ENCODE data around the gene THBS2. TPM values are rescaled to one million over a fixed set of nuclear protein-coding genes. Genes with fewer than 3 reads are reported as not detected.
"Not testable (repeated sequence)": the region's sequence is repeated elsewhere in the genome, so short reads cannot be mapped to it uniquely, and the experiment has no call there.

Gene THBS2
- total and polyA plus RNA-seq, 9 donors: 26.5 to 151 (median 65.3) TPM

GRCh38 chr6:169185692-169186485 lies 67.8 kb downstream of the THBS2 start:
- Histone ChIP-seq H3K27ac (no peak overlapping the region), H3K4me1 (ENCODE audit: insufficient read depth) (peaks cover 9% of the 10 kb centered on the region), H3K36me3 (no peaks in the 10 kb centered on the region), H3K27me3 (no peaks in the 10 kb centered on the region), H3K9me3 (no peaks in the 10 kb centered on the region), H3K4me3 (no peak overlapping the region)
- no peak for TF ChIP-seq POLR2A (IDR thresholded peaks at IDR 0.05)
- no peak for TF ChIP-seq EP300 (IDR thresholded peaks at IDR 0.05)
- TF ChIP-seq CTCF (IDR thresholded peaks at IDR 0.05): no peak
- intact Hi-C loops (cut with DNase I): no loop called here
- 93 to 96% (median 93%) methylated on average over 26 of the region's 26 CpGs for WGBS, 3 donors
- DNase-seq: no peak

GRCh38 chr6:169185011-169185521 lies 68.6 kb downstream of the THBS2 start:
- Histone ChIP-seq H3K4me3 (no peak overlapping the region), H3K27ac (no peak overlapping the region), H3K4me1 (ENCODE audit: insufficient read depth) (peaks cover 7% of the 10 kb centered on the region), H3K27me3 (no peaks in the 10 kb centered on the region), H3K36me3 (no peaks in the 10 kb centered on the region), H3K9me3 (no peaks in the 10 kb centered on the region)
- intact Hi-C loops (cut with DNase I): no loop called here
- 92 to 94% (median 94%) methylated on average over 20 of the region's 20 CpGs for WGBS, 3 donors
- no peak for TF ChIP-seq EP300 (IDR thresholded peaks at IDR 0.05)
- no peak for TF ChIP-seq POLR2A (IDR thresholded peaks at IDR 0.05)
- no peak for TF ChIP-seq CTCF (IDR thresholded peaks at IDR 0.05)
- DNase-seq: no peak

GRCh38 chr6:169184419-169184818 lies 69.2 kb downstream of the THBS2 start:
- Histone ChIP-seq H3K27me3 (no peaks in the 10 kb centered on the region), H3K27ac (no peak overlapping the region), H3K36me3 (no peaks in the 10 kb centered on the region), H3K4me3 (no peak overlapping the region), H3K4me1 (ENCODE audit: insufficient read depth) (peaks cover 2% of the 10 kb centered on the region), H3K9me3 (no peaks in the 10 kb centered on the region)
- intact Hi-C loops (cut with DNase I): no loop called here
- TF ChIP-seq CTCF (IDR thresholded peaks at IDR 0.05): no peak
- no peak for TF ChIP-seq POLR2A (IDR thresholded peaks at IDR 0.05)
- TF ChIP-seq EP300 (IDR thresholded peaks at IDR 0.05): no peak
- WGBS, 3 donors: 95 to 98% (median 96%) methylated on average over 3 of the region's 3 CpGs
- no peak for DNase-seq

- no peaks in the 10 kb centered on the region for H3K4me1 ChIP-seq (ENCODE audit: insufficient read depth)
- H3K27ac ChIP-seq: no peak overlapping the region
- TF ChIP-seq POLR2A (IDR thresholded peaks at IDR 0.05): no peak
- TF ChIP-seq EP300 (IDR thresholded peaks at IDR 0.05): no peak
- no peak for TF ChIP-seq CTCF (IDR thresholded peaks at IDR 0.05)
- DNase-seq: no peak
- H3K4me3 ChIP-seq: no peak overlapping the region
- no peaks in the 10 kb centered on the region for H3K9me3 ChIP-seq
- H3K36me3 ChIP-seq: no peaks in the 10 kb centered on the region
- 72 to 76% (median 73%) methylated on average over 8 of the region's 8 CpGs for WGBS, 3 donors
- intact Hi-C loops (cut with DNase I): no loop called here
- H3K27me3 ChIP-seq: no peaks in the 10 kb centered on the region
These were observed 70.4 kb downstream of the THBS2 start for GRCh38 chr6:169183233-169183632.

- H3K36me3 ChIP-seq; intact Hi-C loops (cut with DNase I); H3K27me3 ChIP-seq; H3K4me3 ChIP-seq; H3K27ac ChIP-seq; H3K9me3 ChIP-seq; DNase-seq; H3K4me1 ChIP-seq (ENCODE audit: insufficient read depth): not testable (repeated sequence)
- 91 to 98% (median 92%) methylated on average over 1 of the region's 1 CpG for WGBS, 3 donors
These were observed 73.8 kb downstream of the THBS2 start for GRCh38 chr6:169179831-169180230.

Measured in ovary (tissue), 9 donors.